ENCODE results near the gene TCTN3.

DNA sequence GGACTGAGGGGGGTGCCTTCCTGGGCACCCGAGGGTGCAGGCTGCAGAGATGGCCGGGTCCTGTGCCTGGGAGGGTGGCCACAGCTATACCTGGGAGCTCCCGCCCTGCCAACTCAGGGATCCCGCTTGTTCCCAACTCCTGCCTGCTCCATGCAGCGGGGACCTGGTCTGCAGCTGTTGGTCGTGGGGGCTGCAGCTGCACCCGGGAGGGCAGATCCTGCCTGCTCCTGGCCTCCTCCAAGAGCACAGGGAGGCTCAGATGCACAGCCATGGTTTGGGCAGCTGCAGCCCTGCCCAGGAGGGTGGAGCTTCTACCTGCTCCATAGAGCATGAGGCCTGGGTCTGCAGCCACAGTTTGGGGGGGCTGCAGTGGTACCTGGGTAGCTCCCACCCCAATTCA, 13.3 kb upstream of the TCTN3 start:
- TF ChIP-seq EZH2 (IDR thresholded peaks at IDR 0.05; ENCODE audit: borderline replicate concordance, low read depth, low read length, severe bottlenecking) = no peak
- TF ChIP-seq, protein P1, sequence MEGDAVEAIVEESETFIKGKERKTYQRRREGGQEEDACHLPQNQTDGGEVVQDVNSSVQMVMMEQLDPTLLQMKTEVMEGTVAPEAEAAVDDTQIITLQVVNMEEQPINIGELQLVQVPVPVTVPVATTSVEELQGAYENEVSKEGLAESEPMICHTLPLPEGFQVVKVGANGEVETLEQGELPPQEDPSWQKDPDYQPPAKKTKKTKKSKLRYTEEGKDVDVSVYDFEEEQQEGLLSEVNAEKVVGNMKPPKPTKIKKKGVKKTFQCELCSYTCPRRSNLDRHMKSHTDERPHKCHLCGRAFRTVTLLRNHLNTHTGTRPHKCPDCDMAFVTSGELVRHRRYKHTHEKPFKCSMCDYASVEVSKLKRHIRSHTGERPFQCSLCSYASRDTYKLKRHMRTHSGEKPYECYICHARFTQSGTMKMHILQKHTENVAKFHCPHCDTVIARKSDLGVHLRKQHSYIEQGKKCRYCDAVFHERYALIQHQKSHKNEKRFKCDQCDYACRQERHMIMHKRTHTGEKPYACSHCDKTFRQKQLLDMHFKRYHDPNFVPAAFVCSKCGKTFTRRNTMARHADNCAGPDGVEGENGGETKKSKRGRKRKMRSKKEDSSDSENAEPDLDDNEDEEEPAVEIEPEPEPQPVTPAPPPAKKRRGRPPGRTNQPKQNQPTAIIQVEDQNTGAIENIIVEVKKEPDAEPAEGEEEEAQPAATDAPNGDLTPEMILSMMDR (IDR thresholded peaks at IDR 0.05; ENCODE audit: borderline replicate concordance, extremely low read depth, low read length, poor library complexity, severe bottlenecking) = no peak
